ENCODE data around the gene TNFSF10.

Gene TNFSF10

DNA sequence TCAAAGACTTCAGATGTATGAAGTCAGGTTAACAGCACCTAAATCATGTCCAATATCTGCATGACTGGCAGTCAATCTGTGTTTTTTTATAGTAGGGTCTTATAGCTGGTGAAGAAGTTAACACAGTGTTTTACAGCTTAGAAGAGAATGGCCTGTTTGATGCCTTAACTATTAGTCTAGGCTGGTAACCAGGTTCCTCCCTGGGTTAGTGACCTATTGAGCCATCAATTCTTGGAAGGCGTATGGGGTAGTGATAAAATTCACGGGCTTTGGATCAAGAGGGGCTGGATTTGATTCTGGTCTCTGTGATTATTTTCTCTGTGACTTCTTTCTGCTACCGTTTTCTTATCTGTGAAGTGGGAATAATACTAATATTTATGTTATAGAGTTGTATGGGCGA is 16.0 kb upstream of the TNFSF10 start:
- no peak for TF ChIP-seq FOXP2 (optimal IDR thresholded peaks at IDR 0.05; ENCODE audit: borderline replicate concordance, extremely low read depth, extremely low read length, insufficient read depth)
- no peak for TF ChIP-seq POLR2AphosphoS5 (IDR thresholded peaks at IDR 0.05; ENCODE audit: low read depth, low read length)
- no peak for TF ChIP-seq TAF1 (IDR thresholded peaks at IDR 0.05; ENCODE audit: borderline replicate concordance, insufficient read depth, low read length)
- TF ChIP-seq SIN3A (IDR thresholded peaks at IDR 0.05; ENCODE audit: borderline replicate concordance, insufficient read depth, low read length): no peak
- TF ChIP-seq, protein P1, sequence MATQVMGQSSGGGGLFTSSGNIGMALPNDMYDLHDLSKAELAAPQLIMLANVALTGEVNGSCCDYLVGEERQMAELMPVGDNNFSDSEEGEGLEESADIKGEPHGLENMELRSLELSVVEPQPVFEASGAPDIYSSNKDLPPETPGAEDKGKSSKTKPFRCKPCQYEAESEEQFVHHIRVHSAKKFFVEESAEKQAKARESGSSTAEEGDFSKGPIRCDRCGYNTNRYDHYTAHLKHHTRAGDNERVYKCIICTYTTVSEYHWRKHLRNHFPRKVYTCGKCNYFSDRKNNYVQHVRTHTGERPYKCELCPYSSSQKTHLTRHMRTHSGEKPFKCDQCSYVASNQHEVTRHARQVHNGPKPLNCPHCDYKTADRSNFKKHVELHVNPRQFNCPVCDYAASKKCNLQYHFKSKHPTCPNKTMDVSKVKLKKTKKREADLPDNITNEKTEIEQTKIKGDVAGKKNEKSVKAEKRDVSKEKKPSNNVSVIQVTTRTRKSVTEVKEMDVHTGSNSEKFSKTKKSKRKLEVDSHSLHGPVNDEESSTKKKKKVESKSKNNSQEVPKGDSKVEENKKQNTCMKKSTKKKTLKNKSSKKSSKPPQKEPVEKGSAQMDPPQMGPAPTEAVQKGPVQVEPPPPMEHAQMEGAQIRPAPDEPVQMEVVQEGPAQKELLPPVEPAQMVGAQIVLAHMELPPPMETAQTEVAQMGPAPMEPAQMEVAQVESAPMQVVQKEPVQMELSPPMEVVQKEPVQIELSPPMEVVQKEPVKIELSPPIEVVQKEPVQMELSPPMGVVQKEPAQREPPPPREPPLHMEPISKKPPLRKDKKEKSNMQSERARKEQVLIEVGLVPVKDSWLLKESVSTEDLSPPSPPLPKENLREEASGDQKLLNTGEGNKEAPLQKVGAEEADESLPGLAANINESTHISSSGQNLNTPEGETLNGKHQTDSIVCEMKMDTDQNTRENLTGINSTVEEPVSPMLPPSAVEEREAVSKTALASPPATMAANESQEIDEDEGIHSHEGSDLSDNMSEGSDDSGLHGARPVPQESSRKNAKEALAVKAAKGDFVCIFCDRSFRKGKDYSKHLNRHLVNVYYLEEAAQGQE (IDR thresholded peaks at IDR 0.05; ENCODE audit: insufficient read depth in 1 of 2, low read depth in 2 of 2, low read length in 2 of 2): no peak

GRCh38 chr3:172538368-172539151 is 15.3 kb upstream of the TNFSF10 start:
- TF ChIP-seq, protein P1 (IDR thresholded peaks at IDR 0.05; ENCODE audit: insufficient read depth in 1 of 2, low read depth in 2 of 2, low read length in 2 of 2): no peak
- TF ChIP-seq POLR2AphosphoS5 (IDR thresholded peaks at IDR 0.05; ENCODE audit: low read depth, low read length): no peak
- no peak for TF ChIP-seq TAF1 (IDR thresholded peaks at IDR 0.05; ENCODE audit: borderline replicate concordance, insufficient read depth, low read length)
- no peak for TF ChIP-seq SIN3A (IDR thresholded peaks at IDR 0.05; ENCODE audit: borderline replicate concordance, insufficient read depth, low read length)
- TF ChIP-seq FOXP2 (optimal IDR thresholded peaks at IDR 0.05; ENCODE audit: borderline replicate concordance, extremely low read depth, extremely low read length, insufficient read depth): no peak

- TF ChIP-seq TAF1 (IDR thresholded peaks at IDR 0.05; ENCODE audit: borderline replicate concordance, insufficient read depth, low read length) (no peak), SIN3A (IDR thresholded peaks at IDR 0.05; ENCODE audit: borderline replicate concordance, insufficient read depth, low read length) (no peak), POLR2AphosphoS5 (IDR thresholded peaks at IDR 0.05; ENCODE audit: low read depth, low read length) (no peak), FOXP2 (optimal IDR thresholded peaks at IDR 0.05; ENCODE audit: borderline replicate concordance, extremely low read depth, extremely low read length, insufficient read depth) (no peak)
- TF ChIP-seq, protein P1 (IDR thresholded peaks at IDR 0.05; ENCODE audit: insufficient read depth in 1 of 2, low read depth in 2 of 2, low read length in 2 of 2): no peak
Measured at GRCh38 chr3:172537507-172538158, 14.4 kb upstream of the TNFSF10 start.

- no peak for TF ChIP-seq TAF1 (IDR thresholded peaks at IDR 0.05; ENCODE audit: borderline replicate concordance, insufficient read depth, low read length)
- no peak for TF ChIP-seq POLR2AphosphoS5 (IDR thresholded peaks at IDR 0.05; ENCODE audit: low read depth, low read length)
- no peak for TF ChIP-seq FOXP2 (optimal IDR thresholded peaks at IDR 0.05; ENCODE audit: borderline replicate concordance, extremely low read depth, extremely low read length, insufficient read depth)
- no peak for TF ChIP-seq SIN3A (IDR thresholded peaks at IDR 0.05; ENCODE audit: borderline replicate concordance, insufficient read depth, low read length)
- TF ChIP-seq, protein P1 (IDR thresholded peaks at IDR 0.05; ENCODE audit: insufficient read depth in 1 of 2, low read depth in 2 of 2, low read length in 2 of 2): no peak
Measured at GRCh38 chr3:172536993-172537419, 13.8 kb upstream of the TNFSF10 start.
